T-cell (primary cell): ENCODE measurements around the gene DAP3. TPM values are rescaled to one million over a fixed set of nuclear protein-coding genes. Genes with fewer than 3 reads are reported as not detected.
A peak's percentile ranks its signal among the peaks of the same experiment; 100 is the strongest.
"Not testable (repeated sequence)": the region's sequence is repeated elsewhere in the genome, so short reads cannot be mapped to it uniquely, and the experiment has no call there.

Experiments used
- ATAC-seq, 4 experiments: fragments of 200-7000 bp in 3 of 4; fragments of 150-1000 bp in 1 of 4; cut with Tn5 transposase; replicated peaks in 1 of 4; 1 replicate in 3 of 4; 2 replicates in 1 of 4; pipeline ENCODE4 v1.10.0; 2021; ENCODE audit warnings: moderate library complexity in 3 of 4, mild to moderate bottlenecking in 2 of 4, moderate number of reproducible peaks in 1 of 4
- CTCF ChIA-PET, 2 donors: fragments of 300-600 bp; sonication (Branson Sonifier 250); formaldehyde crosslinking; loops; one replicate each; lab custom pipeline; 2022; ENCODE audit warnings: antibody characterized with exemption in 2 of 2; lab: Charles Lee
- POLR2A ChIA-PET, 2 donors: fragments of 300-600 bp; sonication (Branson Sonifier 250); formaldehyde crosslinking; loops; one replicate each; lab custom pipeline; 2022; ENCODE audit warnings: antibody characterized with exemption in 2 of 2; lab: Charles Lee
- DNase-seq, 35 experiments: peaks; one replicate each; pipeline versions ENCODE4 v3.0.0 to v3.0.0-alpha.2; 2013 to 2023
- H3K27ac ChIP-seq: one replicate; pipeline ENCODE4 v1.5.1; 2013; ENCODE audit warnings: low read length
- H3K27me3 ChIP-seq, 2 experiments: replicated peaks in 1 of 2; 1 replicate in 1 of 2; 2 replicates in 1 of 2; pipeline versions ENCODE4 v1.6.1 to v1.7.0; 2013; ENCODE audit warnings: low read length in 1 of 2, mixed read lengths in 1 of 2; ENCODE audit not compliant: control insufficient read depth in 2 of 2, insufficient read depth in 2 of 2; ENCODE audit errors: extremely low read depth in 1 of 2
- H3K36me3 ChIP-seq, 2 donors: 1 replicate in 1 of 2; 2 replicates in 1 of 2; pipeline versions ENCODE4 v1.6.1 to v1.7.0; 2013; ENCODE audit warnings: low read length in 1 of 2; ENCODE audit not compliant: control insufficient read depth in 2 of 2, insufficient read depth in 1 of 2; ENCODE audit errors: extremely low read depth in 1 of 2
- H3K4me1 ChIP-seq, 2 experiments: 1 replicate in 1 of 2; 2 replicates in 1 of 2; pipeline versions ENCODE4 v1.6.1 to v1.7.0; 2013; ENCODE audit warnings: low read length in 2 of 2, mixed read lengths in 1 of 2; ENCODE audit not compliant: insufficient read depth in 2 of 2, control insufficient read depth in 1 of 2; ENCODE audit errors: extremely low read depth in 1 of 2
- H3K4me3 ChIP-seq, 2 donors: 1 replicate in 1 of 2; 2 replicates in 1 of 2; pipeline versions ENCODE4 v1.5.1 to v1.7.0; 2013; ENCODE audit warnings: mild to moderate bottlenecking in 2 of 2, low read length in 1 of 2, moderate library complexity in 1 of 2; ENCODE audit not compliant: control insufficient read depth in 1 of 2; ENCODE audit errors: extremely low read depth in 1 of 2
- H3K9me3 ChIP-seq: 2 replicates; pipeline ENCODE4 v1.7.0; 2013
- H3K27ac Mint-ChIP-seq, 2 donors: one replicate each; pipeline ENCODE4 v1.8.0; 2020 to 2021; ENCODE audit warnings: mild to moderate bottlenecking in 2 of 2, mixed read lengths in 2 of 2
- H3K27me3 Mint-ChIP-seq, 2 donors: one replicate each; pipeline ENCODE4 v1.8.0; 2021 to 2022; ENCODE audit warnings: mixed read lengths in 2 of 2
- H3K36me3 Mint-ChIP-seq: one replicate; pipeline ENCODE4 v1.8.0; 2021; ENCODE audit warnings: mixed read lengths
- H3K4me1 Mint-ChIP-seq, 3 donors: one replicate each; pipeline ENCODE4 v1.8.0; 2020 to 2022; ENCODE audit warnings: mixed read lengths in 3 of 3, mild to moderate bottlenecking in 1 of 3
- H3K4me3 Mint-ChIP-seq, 3 donors: one replicate each; pipeline ENCODE4 v1.8.0; 2020 to 2022; ENCODE audit warnings: mild to moderate bottlenecking in 3 of 3, mixed read lengths in 3 of 3, moderate library complexity in 3 of 3
- H3K9me3 Mint-ChIP-seq, 3 donors: one replicate each; pipeline ENCODE4 v1.8.0; 2020 to 2022; ENCODE audit warnings: mixed read lengths in 3 of 3
- WGBS: methylation state at CpG from one replicate; pipeline ENCODE4 v1.1.5; 2013; ENCODE audit warnings: missing lambda C conversion rate; ENCODE audit not compliant: insufficient coverage; 5-methylcytosine and 5-hydroxymethylcytosine counted together
- total RNA-seq, 35 experiments: library from RNA in 6 of 35; stranded (reverse) in 6 of 35; fragments of 120-200 nt in 1 of 35; gene quantifications; one replicate each; pipeline versions ENCODE4 v1.2.1 to v1.2.4 and lab custom pipeline; 2013 to 2026

DAP3 gene
- total RNA-seq, 5 donors from 2014 or later (not counting 1 experiment from before 2014, with no cell fraction given): 112 to 140 (median 133) TPM

DNA sequence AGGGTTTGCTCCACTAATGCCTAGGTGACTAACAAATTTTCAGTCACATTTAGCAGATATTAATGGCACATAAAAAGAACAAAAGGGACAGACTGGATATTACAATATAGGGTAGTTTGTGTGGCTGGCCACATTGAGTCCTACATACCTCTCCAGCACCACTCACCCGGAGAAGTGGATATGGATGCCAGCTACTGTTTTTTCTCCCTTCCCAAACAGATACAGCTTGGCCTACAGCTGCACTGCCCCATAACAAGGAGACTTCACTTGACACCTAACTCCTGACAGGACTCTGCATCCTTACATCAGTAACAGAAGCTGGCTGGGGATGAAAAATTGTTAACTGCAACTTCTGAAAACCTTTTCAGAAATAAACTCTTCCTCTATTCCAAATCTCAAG lies 9.9 kb upstream of the DAP3 start:
- peaks cover 18 to 26% (median 24%) of the 10 kb centered on the region in 3 donors for H3K4me1 Mint-ChIP-seq
- H3K27me3 ChIP-seq, H3K27me3 Mint-ChIP-seq, H3K4me3 Mint-ChIP-seq, DNase-seq, CTCF ChIA-PET, H3K9me3 Mint-ChIP-seq, H3K9me3 ChIP-seq, H3K4me3 ChIP-seq, POLR2A ChIA-PET, ATAC-seq, H3K27ac ChIP-seq, H3K27ac Mint-ChIP-seq: not testable (repeated sequence)
- Histone ChIP-seq H3K4me1 (peaks cover 0 to 10% of the 10 kb centered on the region in 2 experiments), H3K36me3 (peaks cover 14 to 71% of the 10 kb centered on the region in 2 donors)
- no CpG with 5 or more reads among the region's 1 CpG for WGBS
- H3K36me3 Mint-ChIP-seq: peaks cover 52% of the 10 kb centered on the region

DNA sequence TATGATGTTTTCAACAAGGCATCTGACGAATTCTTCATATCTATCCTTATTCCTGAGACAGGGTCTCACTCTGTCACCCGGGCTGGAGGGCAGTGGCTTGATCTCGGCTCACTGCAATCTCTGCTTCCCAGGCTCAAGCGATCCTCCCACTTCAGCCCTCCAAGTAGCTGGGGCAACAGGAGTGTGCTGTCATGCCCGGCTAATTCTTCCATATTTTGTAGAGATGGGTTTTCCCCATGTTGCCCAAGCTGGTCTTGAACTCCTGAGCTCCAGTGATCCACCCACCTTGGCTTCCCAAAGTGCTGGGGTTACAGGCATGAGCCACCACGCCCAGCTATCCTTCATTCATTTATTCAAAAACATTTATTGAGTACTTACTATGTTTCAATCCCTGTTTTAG lies 8.4 kb upstream of the DAP3 start:
- H3K9me3 Mint-ChIP-seq: no peaks in the 10 kb centered on the region
- no peak for ATAC-seq
- H3K27ac Mint-ChIP-seq: no peak overlapping the region
- CTCF ChIA-PET: interaction anchor here in 1 of 2 donors (0.7 kb wide), 1 partner anchor 507 kb away, joined by 3 read pairs; the partner anchor contains the start of gene KRTCAP2
- H3K4me3 ChIP-seq: no peak overlapping the region
- peaks cover 52% of the 10 kb centered on the region for H3K36me3 Mint-ChIP-seq
- peaks cover 3 to 14% of the 10 kb centered on the region in 2 experiments for H3K4me1 ChIP-seq
- no peaks in the 10 kb centered on the region for H3K27me3 Mint-ChIP-seq
- POLR2A ChIA-PET: interaction anchor here in 1 of 2 donors (0.5 kb wide), 1 partner anchor 484 kb away, joined by 4 read pairs; no protein-coding TSS in a partner anchor
- H3K27ac ChIP-seq: no peak overlapping the region
- no peaks in the 10 kb centered on the region for H3K27me3 ChIP-seq
- no peaks in the 10 kb centered on the region for H3K9me3 ChIP-seq
- H3K36me3 ChIP-seq: peaks cover 11 to 57% of the 10 kb centered on the region in 2 donors
- no CpG with 5 or more reads among the region's 6 CpGs for WGBS
- H3K4me1 Mint-ChIP-seq: peaks cover 33 to 41% (median 39%) of the 10 kb centered on the region in 3 donors
- DNase-seq: no peak
- H3K4me3 Mint-ChIP-seq: no peak overlapping the region

DNA sequence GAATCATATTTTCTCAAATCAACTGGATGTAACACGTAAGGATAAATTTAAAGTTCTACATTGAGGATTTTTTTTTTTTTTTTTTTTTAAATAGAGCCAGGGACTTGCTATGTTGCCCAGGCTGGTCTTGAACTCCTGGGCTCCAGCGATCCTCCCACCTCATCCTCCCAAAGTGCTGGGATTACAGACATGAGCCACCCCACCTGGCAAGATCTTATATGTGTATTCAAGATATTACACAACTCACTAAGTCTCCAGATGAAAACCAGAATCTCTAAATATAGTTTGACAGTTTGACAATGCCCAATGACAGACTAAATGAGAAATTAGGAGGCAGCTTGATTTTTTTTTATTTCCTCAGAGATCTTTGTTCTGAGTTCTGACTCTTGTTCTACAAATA lies 7.1 kb upstream of the DAP3 start:
- Mint-ChIP-seq H3K4me3 (no peak overlapping the region), H3K36me3 (peaks cover 44% of the 10 kb centered on the region), H3K4me1 (peaks cover 46 to 52% (median 50%) of the 10 kb centered on the region in 3 donors), H3K9me3 (no peaks in the 10 kb centered on the region), H3K27ac (peak overlapping the region in 1 of 2 donors; percentile 58), H3K27me3 (no peaks in the 10 kb centered on the region)
- H3K4me3 ChIP-seq: no peak overlapping the region
- DNase-seq (no peak), ATAC-seq (no peak)
- no peaks in the 10 kb centered on the region for H3K27me3 ChIP-seq
- WGBS: no CpG with 5 or more reads among the region's 2 CpGs
- H3K4me1 ChIP-seq: peaks cover 9 to 24% of the 10 kb centered on the region in 2 experiments
- H3K36me3 ChIP-seq: peaks cover 0 to 45% of the 10 kb centered on the region in 2 donors
- no peaks in the 10 kb centered on the region for H3K9me3 ChIP-seq
- H3K27ac ChIP-seq: no peak overlapping the region
- POLR2A ChIA-PET: interaction anchor here (0.6 to 0.8 kb wide), 4 partner anchors 13 to 252 kb away, joined by 3 to 10 read pairs (median 6); no protein-coding TSS in a partner anchor
- CTCF ChIA-PET: no interaction called here

DNA sequence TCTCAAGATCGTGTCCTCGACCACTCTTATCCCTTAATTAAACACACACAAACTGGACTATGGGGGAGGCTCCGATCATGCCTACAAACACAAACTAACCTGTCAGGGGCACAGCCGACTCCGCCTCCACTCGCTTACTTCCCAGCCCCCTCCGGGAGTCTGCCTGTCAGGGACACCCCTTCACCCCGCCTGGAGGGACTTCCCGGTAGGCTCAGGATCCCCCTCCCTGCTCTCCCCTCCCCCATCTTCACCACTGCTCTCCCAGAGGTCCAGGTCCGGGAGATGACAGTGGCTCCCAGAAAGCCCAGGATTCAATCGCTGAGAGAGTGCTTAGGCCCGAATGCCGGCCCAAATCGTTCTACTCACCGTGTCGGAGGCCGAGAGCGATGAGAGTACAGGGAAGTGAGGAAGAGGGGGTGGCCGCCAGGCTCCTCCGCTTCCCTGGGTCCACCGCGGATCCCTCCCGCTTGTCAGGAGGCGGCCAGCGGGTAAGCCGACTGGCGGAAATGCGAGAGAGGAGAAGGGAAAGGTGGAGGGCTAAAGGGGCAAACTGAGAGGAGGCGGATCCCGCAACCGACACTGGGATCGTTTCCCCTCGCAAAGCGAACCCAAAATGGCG lies 1.1 kb upstream of the DAP3 start:
- DNase-seq (peak in 2 of 35 experiments; percentile 1 to 15), ATAC-seq (peak; percentile 1 to 17 (median 8))
- Mint-ChIP-seq H3K27ac (peak overlapping the region; percentile 93 to 94), H3K36me3 (peaks cover 25% of the 10 kb centered on the region), H3K4me3 (peak overlapping the region; percentile 95 to 96 (median 96)), H3K4me1 (peaks cover 60 to 79% (median 72%) of the 10 kb centered on the region in 3 donors)
- CTCF ChIA-PET, H3K27me3 Mint-ChIP-seq, POLR2A ChIA-PET, H3K9me3 ChIP-seq, H3K9me3 Mint-ChIP-seq, H3K27me3 ChIP-seq: not testable (repeated sequence)
- Histone ChIP-seq H3K36me3 (peaks cover 0 to 13% of the 10 kb centered on the region in 2 donors), H3K27ac (peak overlapping the region; percentile 90), H3K4me1 (peaks cover 16 to 42% of the 10 kb centered on the region in 2 experiments), H3K4me3 (peak overlapping the region; percentile 91 to 95)
- 0% methylated on average over 21 of the region's 35 CpGs for WGBS

GRCh38 chr1:155688324-155689080 lies 389 bp upstream of the DAP3 start, which contains the start of gene YY1AP1:
Gene YY1AP1, minus strand, starts transcription at chr1:155688774. Its CDS starts 8,338 bp downstream, at chr1:155680436.
- Mint-ChIP-seq H3K27me3 (no peaks in the 10 kb centered on the region), H3K4me3 (peak within 1 kb of the TSS; percentile 95 to 96 (median 96)), H3K4me1 (peaks cover 59 to 75% (median 74%) of the 10 kb centered on the region in 3 donors), H3K27ac (peak within 1 kb of the TSS; percentile 93 to 94), H3K36me3 (peaks cover 28% of the 10 kb centered on the region), H3K9me3 (no peaks in the 10 kb centered on the region)
- DNase-seq (peak; percentile 81 to 93 (median 88)), ATAC-seq (peak; percentile 85 to 89 (median 88))
- Histone ChIP-seq H3K9me3 (no peaks in the 10 kb centered on the region), H3K36me3 (peaks cover 0 to 11% of the 10 kb centered on the region in 2 donors), H3K4me3 (peak within 1 kb of the TSS; percentile 91 to 95), H3K4me1 (peaks cover 16 to 39% of the 10 kb centered on the region in 2 experiments), H3K27me3 (no peaks in the 10 kb centered on the region), H3K27ac (peak within 1 kb of the TSS; percentile 90)
- WGBS: 0% methylated on average over 76 of the region's 81 CpGs
- POLR2A ChIA-PET: no interaction called here
- CTCF ChIA-PET: no interaction called here

DNA sequence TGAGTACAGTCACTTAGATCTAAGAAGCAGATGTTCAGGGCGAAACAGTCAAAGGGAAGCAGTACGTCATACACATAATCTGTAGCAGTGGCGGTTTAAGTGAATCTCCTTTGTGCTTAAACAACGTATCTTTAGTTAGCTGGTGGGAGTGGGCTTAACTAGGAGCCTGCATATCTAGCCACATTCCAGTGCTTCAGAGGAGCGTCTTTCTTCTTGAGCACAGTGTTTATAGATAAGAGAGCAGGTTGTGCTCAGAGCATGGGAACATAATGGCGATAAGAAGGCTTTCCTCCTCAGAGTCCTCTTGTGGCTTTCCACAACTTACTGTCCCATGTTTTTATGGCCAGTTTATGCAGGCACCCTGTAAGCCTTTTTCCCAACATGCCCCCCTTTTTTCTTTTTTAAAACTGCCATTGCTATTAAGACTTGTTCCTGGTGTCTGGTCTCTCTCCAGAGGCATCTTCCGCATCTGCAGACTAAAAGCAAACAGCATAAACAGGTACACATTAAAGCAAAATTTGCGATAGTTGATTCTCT lies 3.2 kb downstream of the DAP3 start:
- H3K36me3 Mint-ChIP-seq: peaks cover 28% of the 10 kb centered on the region
- Histone ChIP-seq H3K27me3 (no peaks in the 10 kb centered on the region), H3K4me1 (peaks cover 6 to 29% of the 10 kb centered on the region in 2 experiments), H3K4me3 (no peak overlapping the region), H3K27ac (no peak overlapping the region), H3K36me3 (peaks cover 0 to 11% of the 10 kb centered on the region in 2 donors), H3K9me3 (no peaks in the 10 kb centered on the region)
- ChIA-PET POLR2A (no interaction called here), CTCF (no interaction called here)
- H3K4me3 Mint-ChIP-seq: no peak overlapping the region
- peaks cover 57 to 69% (median 68%) of the 10 kb centered on the region in 3 donors for H3K4me1 Mint-ChIP-seq
- WGBS: 100% methylated on average over 1 of the region's 8 CpGs
- H3K27ac Mint-ChIP-seq: no peak overlapping the region
- DNase-seq: no peak
- ATAC-seq: no peak
- H3K9me3 Mint-ChIP-seq: no peaks in the 10 kb centered on the region
- H3K27me3 Mint-ChIP-seq: no peaks in the 10 kb centered on the region
